ENCODE results near the gene TECRL. TPM values are rescaled to one million over a fixed set of nuclear protein-coding genes. Genes with fewer than 3 reads are reported as not detected.

Gene TECRL
- total RNA-seq, 2 experiments from 2014 or later = not detected

DNA sequence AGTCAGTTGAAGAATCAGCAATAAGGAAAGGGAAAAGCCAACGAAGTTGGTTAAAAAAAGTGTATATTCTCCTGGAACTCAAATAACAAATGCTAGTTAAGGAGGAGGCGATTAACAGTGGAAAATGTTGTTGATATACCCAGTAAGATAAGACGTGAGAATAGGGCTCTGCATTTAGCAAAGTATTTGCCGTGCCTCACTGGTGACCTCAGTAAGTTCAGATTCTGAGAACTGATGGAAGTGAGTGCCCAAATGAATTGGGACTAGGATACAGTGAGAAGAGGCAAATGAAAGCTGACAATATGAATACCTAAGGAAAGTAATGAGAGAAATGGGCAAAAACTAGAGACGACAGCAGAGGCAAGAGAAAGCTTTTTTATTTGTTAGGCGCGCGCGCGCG is 3.5 kb downstream of the TECRL start:
- H3K36me3 Mint-ChIP-seq (ENCODE audit: low read depth) = no peaks in the 10 kb centered on the region
- H3K4me3 Mint-ChIP-seq = no peak overlapping the region
- DNase-seq (no peak), ATAC-seq (no peak)
- H3K9me3 Mint-ChIP-seq = peaks cover 1% of the 10 kb centered on the region
- intact Hi-C loops (cut with micrococcal nuclease) = no loop called here
- H3K27me3 Mint-ChIP-seq = no peaks in the 10 kb centered on the region
- CTCF ChIA-PET = no interaction called here
- POLR2A ChIA-PET = no interaction called here
- TF ChIP-seq, protein P1, sequence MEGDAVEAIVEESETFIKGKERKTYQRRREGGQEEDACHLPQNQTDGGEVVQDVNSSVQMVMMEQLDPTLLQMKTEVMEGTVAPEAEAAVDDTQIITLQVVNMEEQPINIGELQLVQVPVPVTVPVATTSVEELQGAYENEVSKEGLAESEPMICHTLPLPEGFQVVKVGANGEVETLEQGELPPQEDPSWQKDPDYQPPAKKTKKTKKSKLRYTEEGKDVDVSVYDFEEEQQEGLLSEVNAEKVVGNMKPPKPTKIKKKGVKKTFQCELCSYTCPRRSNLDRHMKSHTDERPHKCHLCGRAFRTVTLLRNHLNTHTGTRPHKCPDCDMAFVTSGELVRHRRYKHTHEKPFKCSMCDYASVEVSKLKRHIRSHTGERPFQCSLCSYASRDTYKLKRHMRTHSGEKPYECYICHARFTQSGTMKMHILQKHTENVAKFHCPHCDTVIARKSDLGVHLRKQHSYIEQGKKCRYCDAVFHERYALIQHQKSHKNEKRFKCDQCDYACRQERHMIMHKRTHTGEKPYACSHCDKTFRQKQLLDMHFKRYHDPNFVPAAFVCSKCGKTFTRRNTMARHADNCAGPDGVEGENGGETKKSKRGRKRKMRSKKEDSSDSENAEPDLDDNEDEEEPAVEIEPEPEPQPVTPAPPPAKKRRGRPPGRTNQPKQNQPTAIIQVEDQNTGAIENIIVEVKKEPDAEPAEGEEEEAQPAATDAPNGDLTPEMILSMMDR (IDR thresholded peaks at IDR 0.05) = no peak
- H3K4me1 Mint-ChIP-seq (ENCODE audit: low read depth) = no peaks in the 10 kb centered on the region
- H3K27ac Mint-ChIP-seq = no peak overlapping the region

DNA sequence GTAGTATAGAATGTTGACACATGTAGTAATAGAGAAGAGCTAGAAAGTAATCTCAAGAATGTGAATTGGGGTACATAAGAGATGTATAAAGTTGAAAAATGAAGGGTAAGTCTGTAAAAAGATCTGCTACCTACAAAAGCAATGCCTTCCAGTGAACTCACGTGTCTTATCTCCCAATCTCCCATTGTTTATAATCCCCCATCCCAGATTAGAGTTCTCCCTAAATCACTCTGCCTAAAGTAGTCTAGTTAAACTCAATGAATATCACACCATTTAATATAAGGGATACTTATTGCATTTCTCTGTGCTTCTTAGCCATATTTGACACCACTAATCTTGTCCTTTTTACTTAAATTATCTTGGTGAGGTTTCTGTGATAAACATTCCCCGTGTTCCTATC is 6.6 kb downstream of the TECRL start:
- TF ChIP-seq, protein P1 (IDR thresholded peaks at IDR 0.05) = no peak
- no peak overlapping the region for H3K27ac Mint-ChIP-seq
- DNase-seq (no peak), ATAC-seq (no peak)
- CTCF ChIA-PET = no interaction called here
- no peaks in the 10 kb centered on the region for H3K27me3 Mint-ChIP-seq
- POLR2A ChIA-PET = no interaction called here
- no peak overlapping the region for H3K4me3 Mint-ChIP-seq
- H3K4me1 Mint-ChIP-seq (ENCODE audit: low read depth) = no peaks in the 10 kb centered on the region
- intact Hi-C loops (cut with micrococcal nuclease) = no loop called here
- H3K36me3 Mint-ChIP-seq (ENCODE audit: low read depth) = no peaks in the 10 kb centered on the region
- H3K9me3 Mint-ChIP-seq = peaks cover 3% of the 10 kb centered on the region

DNA sequence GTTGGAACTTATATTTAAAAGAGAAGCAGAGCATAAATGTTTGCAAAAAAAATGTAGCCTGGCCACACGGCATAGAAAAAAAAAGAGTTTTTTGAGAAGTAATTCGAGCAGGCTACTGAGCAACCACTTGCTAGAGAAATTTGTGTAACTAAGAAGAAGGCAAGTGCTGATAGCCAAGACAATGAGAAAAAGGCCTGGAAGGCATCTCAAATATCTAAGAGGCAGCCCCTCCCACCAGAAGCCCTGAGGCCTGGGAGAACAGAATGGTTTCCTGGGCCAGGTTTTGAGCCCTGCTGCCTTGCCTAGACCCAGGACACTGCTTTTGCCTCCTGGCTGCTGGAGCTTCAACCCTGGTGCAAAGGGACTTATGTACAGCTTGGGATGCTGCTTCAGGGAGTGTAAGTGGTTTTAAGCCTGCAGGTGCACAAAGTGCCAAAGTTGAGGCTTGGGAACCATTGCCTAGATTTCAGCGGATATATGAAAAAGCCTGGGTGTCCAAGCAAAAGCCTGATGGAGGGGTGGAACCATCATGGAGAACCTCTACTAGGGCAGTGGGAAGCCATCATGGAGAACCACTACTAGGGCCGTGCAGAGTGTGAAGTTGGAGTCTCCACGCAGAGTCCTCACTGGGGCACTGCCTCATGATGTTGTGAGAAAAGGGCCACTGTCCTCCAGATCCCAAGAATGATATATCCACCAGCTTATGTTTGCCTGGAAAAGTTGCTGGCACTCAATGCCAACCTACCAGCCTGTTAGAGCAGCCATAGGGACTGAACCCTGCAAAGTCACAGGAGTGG is 9.7 kb downstream of the TECRL start:
- TF ChIP-seq, protein P1 (IDR thresholded peaks at IDR 0.05) = no peak
- CTCF ChIA-PET = no interaction called here
- intact Hi-C loops (cut with micrococcal nuclease) = no loop called here
- H3K9me3 Mint-ChIP-seq = peaks cover 3% of the 10 kb centered on the region
- no peak overlapping the region for H3K27ac Mint-ChIP-seq
- DNase-seq = no peak
- POLR2A ChIA-PET = no interaction called here
- H3K36me3 Mint-ChIP-seq (ENCODE audit: low read depth) = no peaks in the 10 kb centered on the region
- no peak for ATAC-seq
- H3K4me1 Mint-ChIP-seq (ENCODE audit: low read depth) = no peaks in the 10 kb centered on the region
- H3K4me3 Mint-ChIP-seq = no peak overlapping the region
- no peaks in the 10 kb centered on the region for H3K27me3 Mint-ChIP-seq

DNA sequence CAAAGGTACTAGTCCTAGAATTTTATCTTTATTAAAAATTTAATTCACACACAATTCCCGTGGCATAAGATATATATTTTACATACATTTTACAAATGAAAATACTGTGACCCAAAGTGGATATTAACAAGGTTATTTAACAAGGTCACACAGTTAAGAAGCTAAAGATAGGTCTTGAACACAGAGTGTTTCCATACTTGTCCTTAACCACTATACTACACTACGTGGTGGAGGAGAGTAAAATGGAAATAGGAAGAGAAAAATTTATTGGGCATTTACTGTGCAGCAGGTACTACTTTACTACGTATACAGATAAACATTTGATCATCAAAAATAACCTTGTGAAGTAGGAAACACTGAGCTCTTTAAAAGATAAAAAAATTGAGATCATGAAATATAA is 14.8 kb downstream of the TECRL start:
- Mint-ChIP-seq H3K27me3 (no peaks in the 10 kb centered on the region), H3K36me3 (ENCODE audit: low read depth) (no peaks in the 10 kb centered on the region), H3K4me3 (no peak overlapping the region), H3K9me3 (peaks cover 4% of the 10 kb centered on the region), H3K4me1 (ENCODE audit: low read depth) (no peaks in the 10 kb centered on the region), H3K27ac (no peak overlapping the region)
- ATAC-seq (no peak), DNase-seq (no peak)
- CTCF ChIA-PET = no interaction called here
- intact Hi-C loops (cut with micrococcal nuclease) = no loop called here
- POLR2A ChIA-PET = no interaction called here
- TF ChIP-seq, protein P1 (IDR thresholded peaks at IDR 0.05) = no peak

DNA sequence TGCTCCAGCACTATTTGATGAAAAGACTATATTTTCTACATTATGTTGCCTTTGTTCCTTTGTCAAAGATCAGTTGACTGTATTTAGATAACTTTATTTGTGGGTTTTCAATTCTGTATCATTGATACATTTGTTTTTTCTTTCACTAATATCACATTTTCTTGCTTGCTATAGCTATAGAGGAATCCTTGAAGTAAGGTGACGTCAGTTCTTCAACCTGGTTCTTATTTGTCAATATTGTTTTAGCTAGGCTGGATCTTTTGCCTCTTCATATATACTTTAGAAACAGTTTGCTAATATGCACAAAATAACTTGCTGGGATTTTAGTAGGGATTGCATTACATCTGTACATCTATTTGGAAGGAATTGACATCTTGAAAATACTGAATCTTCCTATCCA is 21.0 kb downstream of the TECRL start:
- POLR2A ChIA-PET = no interaction called here
- no peaks in the 10 kb centered on the region for H3K27me3 Mint-ChIP-seq
- peaks cover 8% of the 10 kb centered on the region for H3K9me3 Mint-ChIP-seq
- DNase-seq (no peak), ATAC-seq (no peak)
- intact Hi-C loops (cut with micrococcal nuclease) = no loop called here
- H3K4me3 Mint-ChIP-seq = no peak overlapping the region
- H3K27ac Mint-ChIP-seq = no peak overlapping the region
- H3K4me1 Mint-ChIP-seq (ENCODE audit: low read depth) = no peaks in the 10 kb centered on the region
- no peaks in the 10 kb centered on the region for H3K36me3 Mint-ChIP-seq (ENCODE audit: low read depth)
- CTCF ChIA-PET = no interaction called here
- TF ChIP-seq, protein P1 (IDR thresholded peaks at IDR 0.05) = no peak

Data from activated CD8-positive, alpha-beta T cell treated with anti-CD3 and anti-CD28 coated beads for 36 hours (primary cell).